Embryonic facial prominence (tissue), 1 donor: ENCODE data around the gene KCTD13.
"Not testable (repeated sequence)": the region's sequence is repeated elsewhere in the genome, so short reads cannot be mapped to it uniquely, and the experiment has no call there.

Experiments
- DNase-seq: peaks from one replicate; pipeline ENCODE4 v3.0.0-alpha.2; 2016; ENCODE audit errors: extremely low spot score

KCTD13 gene

GRCh38 chr16:29907973-29908372, 18.1 kb downstream of the KCTD13 start:
- DNase-seq: no peak

DNA sequence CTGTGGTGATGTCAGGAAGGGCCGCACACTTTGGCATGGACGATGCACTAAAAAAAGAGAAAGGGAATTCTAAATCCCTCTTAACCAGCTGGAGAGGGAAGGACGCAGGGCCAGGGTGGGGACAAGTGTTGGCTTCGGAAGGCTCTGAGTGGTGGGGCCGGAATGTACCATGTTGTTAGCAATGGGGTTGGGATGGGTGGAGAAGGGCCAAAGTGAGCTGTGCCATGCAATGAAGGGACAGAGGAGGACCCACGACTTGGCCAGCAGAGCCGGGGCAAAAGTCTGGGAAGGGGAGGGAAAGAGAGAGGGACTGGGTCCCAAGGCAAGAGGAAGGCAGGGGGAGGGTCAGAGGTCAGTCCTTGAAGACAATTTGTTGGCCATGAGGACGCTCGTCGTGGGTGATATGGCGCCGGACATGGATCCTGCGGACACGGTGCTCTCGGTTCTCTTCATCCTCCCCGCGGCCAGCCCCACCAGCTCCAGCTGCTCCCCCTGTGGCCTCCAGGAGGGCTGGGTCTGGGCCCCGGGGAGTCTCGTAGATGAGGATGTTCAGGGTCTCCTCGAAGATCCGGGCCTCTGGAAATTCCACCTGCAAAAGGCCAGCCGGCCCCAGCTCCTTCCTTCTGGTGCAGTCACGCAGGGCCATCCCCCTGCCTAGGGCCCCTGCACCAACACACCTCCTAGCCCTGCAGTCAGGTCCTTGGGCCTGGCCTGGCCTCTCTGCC, 19.3 kb downstream of the KCTD13 start:
- no peak for DNase-seq

DNA sequence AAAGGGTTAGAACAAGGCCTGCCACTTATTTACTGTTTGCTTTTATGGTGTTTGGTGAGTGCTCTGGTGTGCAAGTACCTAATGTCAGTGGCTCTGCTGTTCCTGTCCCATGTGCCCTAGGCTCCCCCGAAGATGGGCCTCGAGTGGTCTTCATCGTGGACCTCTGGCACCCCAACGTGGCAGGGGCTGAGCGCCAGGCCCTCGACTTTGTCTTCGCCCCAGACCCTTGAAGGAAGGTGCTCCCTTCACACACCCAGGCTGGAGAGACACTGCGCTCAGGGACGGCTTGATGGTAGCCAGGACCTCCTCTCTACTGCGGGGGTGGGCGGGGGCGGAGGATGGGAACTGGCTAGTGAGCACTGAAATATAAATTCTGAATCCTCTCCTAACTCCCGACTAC, 20.4 kb downstream of the KCTD13 start:
- no peak for DNase-seq

- DNase-seq: no peak
These were observed 21.1 kb downstream of the KCTD13 start for GRCh38 chr16:29904947-29905346.

GRCh38 chr16:29903590-29903989, 22.4 kb downstream of the KCTD13 start:
- DNase-seq: no peak

DNA sequence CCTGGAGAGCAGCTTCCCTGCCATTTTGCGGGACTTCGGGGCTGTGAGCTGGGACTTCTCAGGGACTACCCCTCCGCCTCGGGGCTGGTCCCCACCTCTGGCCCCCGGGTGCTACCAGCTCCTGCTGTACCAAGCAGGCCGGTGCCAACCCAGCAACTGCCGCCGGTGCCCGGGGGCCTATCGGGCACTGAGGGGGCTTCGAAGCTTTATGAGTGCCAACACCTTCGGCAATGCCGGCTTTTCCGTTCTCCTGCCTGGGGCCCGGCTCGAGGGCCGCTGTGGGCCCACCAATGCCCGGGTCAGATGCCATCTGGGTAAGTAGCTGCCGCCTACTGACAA, 24.4 kb downstream of the KCTD13 start:
- no peak for DNase-seq

- DNase-seq: no peak
These were observed 25.0 kb downstream of the KCTD13 start for GRCh38 chr16:29900888-29901606.

DNA sequence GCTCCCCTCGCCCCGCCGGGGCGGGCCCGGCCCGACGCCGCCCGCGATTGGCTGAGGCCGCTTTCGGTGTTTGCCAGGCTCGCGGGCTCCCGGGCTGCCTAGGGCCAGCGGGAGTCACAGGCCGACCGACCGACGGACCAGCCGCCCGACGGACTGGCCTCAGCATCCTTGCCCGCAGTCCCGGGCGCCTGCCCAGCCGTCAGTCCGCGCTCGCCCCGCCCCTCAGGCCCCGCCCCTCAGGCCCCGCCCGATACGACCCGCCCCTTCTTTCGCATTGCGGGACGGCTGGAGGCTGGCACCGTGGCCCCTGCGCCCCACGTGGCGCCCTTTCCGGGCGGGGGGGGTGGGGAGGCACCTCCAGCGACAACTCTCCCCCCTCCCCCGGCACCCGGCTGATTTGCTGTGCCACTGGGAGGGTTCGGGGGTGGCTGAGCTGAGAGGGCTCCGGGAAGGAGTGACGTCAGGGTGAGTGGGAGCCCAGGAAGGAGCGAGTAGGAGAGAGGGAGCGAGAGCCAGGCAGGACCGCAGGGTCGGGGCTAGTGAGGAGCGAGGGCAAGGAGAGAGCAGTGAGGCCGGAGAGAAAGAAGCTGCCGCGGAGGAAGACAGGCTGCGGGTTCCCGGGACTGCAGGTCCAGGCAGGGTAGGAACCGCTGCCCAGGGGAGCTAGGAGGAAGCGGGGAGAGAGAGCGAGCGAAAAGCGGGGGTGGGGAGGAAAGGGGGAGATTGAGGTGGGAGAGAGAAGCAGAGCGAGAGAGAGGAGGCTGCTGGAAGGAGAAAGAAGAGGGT, 25.7 kb downstream of the KCTD13 start, which contains the start of gene ASPHD1:
Gene ASPHD1, plus strand, starts transcription at position 387 of the 786 bp plus-strand sequence. CDS start 484 bp downstream, outside the sequence.
- peak; percentile 19 for DNase-seq

DNA sequence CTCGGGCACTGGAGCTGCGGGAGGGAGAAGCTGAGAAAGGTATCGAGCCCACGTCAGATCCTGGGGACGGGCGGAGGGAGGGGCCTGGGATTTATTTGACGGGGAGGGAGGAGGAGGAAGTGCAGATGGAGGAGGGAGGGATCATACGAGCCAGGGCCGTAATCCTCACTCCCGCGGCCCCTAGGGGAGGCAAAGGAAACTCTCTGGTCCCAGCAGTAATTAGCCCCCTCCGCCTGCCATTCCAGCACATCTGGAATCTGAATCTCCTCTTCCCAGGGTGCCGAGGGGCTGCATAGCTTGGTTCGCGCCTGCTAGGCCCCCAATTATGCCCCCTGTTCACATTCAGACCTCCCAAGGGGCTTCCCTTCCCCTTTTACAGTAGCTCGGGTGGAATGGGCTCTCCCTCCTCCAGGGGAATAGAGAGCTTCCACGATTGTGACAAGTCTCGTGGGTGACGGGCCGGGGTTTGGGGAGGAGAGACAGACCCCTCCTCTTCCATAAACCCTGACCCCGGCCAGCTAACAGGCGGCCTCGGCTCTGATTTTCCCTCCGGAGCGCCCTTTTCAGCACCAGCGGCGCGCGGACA, 26.4 kb downstream of the KCTD13 start, which contains the start of gene SEZ6L2:
Gene SEZ6L2, minus strand, starts transcription at position 35 of the 586 bp plus-strand sequence. CDS start 531 bp downstream, outside the sequence.
- DNase-seq: no peak

- DNase-seq: no peak
These were observed 27.1 kb downstream of the KCTD13 start for GRCh38 chr16:29898804-29899515.

DNA sequence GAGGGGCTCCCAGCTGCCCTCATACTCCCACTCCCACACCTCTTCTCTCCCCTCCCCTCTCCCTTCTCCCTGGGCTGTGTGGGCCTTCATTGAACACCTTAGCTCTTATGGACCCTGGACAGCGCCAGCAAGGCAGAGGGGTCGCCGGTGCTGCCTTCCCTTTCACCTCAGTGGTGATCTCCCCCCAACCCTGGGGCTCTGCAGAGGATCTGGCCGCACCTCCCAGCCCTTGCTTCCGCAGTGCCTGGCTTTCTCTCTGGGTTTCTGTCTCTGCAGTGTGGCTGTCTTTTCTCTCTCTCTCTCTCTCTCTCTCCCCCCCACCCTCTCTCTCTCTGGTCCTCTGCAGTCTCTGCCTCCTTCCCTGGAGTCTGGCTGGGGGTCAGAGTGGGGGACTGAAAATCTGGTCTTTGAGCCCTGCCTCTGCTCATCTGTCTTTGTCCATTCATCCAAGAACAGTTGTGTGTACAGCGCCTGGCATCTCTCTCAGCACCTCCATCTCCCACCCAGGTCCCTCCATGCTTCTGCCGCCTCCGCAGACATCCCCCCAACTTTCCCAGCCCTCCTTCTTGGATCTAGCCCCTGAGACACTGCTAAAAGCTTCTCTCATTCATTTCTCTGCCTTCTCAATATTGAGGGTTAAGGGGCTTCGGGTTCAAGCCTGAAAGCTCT, 27.8 kb downstream of the KCTD13 start:
- no peak for DNase-seq

DNA sequence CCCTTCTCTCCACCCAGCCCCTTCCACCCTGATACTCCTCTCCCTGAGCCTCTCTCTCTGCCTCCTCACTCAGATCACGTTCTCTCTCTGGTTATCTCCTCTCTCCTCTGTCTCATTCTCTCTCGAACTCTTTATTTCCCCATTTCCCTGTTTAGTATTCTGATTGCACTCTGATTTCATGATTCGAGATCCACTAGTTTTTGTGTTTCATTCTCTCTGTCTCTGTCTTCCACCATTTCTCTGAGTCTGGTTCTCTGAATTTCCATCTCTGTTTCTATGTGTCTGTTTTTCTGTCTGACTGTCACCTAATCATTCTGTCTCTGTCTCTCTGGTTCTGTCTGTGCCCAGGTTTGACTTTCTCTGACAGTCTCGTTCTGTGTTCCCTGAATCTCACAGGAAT, 28.7 kb downstream of the KCTD13 start:
- no peak for DNase-seq

DNA sequence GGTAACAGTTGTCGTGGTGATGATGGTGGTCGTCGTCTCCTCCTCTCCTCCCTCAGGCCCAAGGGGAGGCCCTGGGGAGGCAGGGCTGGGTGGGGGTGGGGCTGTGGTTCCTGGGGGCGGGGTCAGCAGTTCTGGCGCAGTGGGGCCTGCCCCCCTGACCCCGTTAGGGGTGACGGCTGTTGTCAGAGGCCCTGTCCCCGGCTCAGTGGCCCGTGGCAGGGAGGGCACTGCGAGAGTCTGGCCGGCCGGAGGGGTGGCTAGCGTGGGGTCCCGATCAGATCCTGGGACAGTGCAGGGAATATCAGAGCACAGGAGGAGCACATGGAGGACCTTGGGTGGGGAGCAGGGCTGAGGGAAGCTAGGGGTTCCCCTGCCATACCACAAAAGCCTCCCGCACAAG, 29.2 kb downstream of the KCTD13 start:
- no peak for DNase-seq

DNA sequence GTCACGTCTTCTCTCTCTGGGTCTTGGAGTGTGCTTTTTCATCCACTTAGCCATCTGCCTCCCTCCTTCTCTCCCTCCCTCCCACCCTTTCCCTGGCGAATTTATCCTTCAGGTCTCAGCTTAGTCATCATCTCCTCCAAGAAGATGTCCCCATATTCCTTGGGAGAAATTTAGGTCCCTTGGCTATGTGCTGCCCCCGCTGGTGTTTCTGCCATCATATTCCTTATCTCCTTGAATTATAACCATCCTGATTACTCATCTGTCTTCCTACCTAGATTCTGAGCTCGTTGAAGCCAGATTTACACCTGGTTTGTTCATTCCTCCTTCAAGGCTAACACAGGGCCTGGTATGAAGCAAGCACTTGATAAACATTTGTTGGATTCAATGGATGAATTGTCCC, 31.7 kb downstream of the KCTD13 start:
- DNase-seq: no peak

- no peak for DNase-seq
These were observed 32.5 kb downstream of the KCTD13 start for GRCh38 chr16:29893553-29893952.

- no peak for DNase-seq
These were observed 33.6 kb downstream of the KCTD13 start for GRCh38 chr16:29892458-29892813.

DNA sequence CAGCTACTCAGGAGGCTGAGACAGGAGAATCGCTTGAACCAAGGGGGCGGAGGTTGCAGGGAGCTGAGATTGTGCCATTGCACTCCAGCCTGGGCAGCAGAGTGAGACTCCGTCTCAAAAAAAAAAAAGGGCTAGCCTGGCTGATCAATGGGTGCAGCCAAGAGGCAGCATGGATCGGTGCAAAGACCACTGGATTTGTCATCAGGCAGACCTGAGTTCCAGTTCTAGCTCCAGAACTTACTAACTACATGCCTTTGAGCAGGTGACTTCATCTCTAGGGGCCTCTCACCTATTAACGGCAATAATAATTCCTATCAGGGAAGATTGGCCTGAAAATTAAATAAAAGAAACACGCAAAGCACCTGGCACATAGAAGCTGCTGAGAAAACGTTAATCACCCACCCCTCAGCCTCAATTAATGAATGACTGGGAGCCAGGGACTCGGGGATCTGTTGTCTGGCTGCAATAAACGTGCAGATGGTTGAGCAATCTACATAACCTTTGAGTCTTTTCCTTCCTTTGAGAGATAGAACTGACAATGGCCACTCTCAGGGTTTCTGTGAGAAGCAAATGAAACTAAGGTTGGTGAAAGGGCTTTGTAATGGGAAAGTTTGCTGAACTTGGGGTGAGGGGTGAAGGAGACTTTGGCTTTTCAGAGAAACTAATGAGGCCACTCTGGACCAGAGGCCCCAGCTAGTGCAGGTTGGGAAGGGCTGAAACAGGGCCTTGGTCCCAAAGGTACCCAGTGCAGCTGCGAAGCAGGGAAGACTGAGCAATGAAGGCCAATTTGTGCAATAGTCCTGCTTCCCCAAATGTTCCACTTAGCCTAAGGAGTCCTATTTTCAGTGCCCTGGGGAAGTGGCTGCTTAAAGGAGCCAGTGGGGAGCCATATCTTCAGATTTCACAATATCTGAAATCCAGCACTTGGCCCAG, 34.2 kb downstream of the KCTD13 start:
- DNase-seq: no peak

- not testable (repeated sequence) for DNase-seq
These were observed 36.7 kb downstream of the KCTD13 start for GRCh38 chr16:29889372-29889771.

GRCh38 chr16:29883987-29884386, 42.0 kb downstream of the KCTD13 start:
- no peak for DNase-seq

DNA sequence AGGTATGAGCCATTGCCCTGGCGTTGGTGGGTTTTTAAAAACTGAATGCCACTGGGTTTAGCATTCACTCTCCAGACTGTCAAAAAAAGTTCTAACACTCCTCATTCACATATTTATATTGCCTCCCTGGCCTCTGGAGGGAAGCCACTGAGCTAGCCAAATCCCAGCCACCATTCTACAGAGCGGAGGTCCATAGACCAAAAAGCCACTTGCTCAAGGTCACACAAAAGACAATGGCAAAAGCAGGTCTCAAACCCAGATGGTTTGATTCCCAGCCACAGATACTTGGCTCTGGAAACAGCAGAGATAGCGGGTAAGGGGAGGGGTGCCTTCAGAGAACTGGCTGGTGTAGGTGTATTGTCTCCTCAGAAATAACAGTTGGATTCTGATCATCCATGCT, 45.0 kb downstream of the KCTD13 start:
- no peak for DNase-seq
